Measurements from ENCODE around the gene COG4.
"Not testable (repeated sequence)": the region's sequence is repeated elsewhere in the genome, so short reads cannot be mapped to it uniquely, and the experiment has no call there.

The COG4 gene

GRCh38 chr16:70467608-70468007 is 55.7 kb downstream of the COG4 start:
- H3K36me3 Mint-ChIP-seq (ENCODE audit: low read depth) = peaks cover 3% of the 10 kb centered on the region
- no peaks in the 10 kb centered on the region for H3K9me3 Mint-ChIP-seq
- no peaks in the 10 kb centered on the region for H3K27me3 Mint-ChIP-seq (ENCODE audit: low read depth)
- no peaks in the 10 kb centered on the region for H3K4me1 Mint-ChIP-seq (ENCODE audit: low read depth)
- no peak for DNase-seq (ENCODE audit: low spot score)
- no peak overlapping the region for H3K4me3 Mint-ChIP-seq
- H3K27ac Mint-ChIP-seq = no peak overlapping the region

GRCh38 chr16:70467113-70467512 is 56.2 kb downstream of the COG4 start:
- no peaks in the 10 kb centered on the region for H3K27me3 Mint-ChIP-seq (ENCODE audit: low read depth)
- no peak overlapping the region for H3K27ac Mint-ChIP-seq
- no peak for DNase-seq (ENCODE audit: low spot score)
- H3K4me3 Mint-ChIP-seq = no peak overlapping the region
- H3K9me3 Mint-ChIP-seq = no peaks in the 10 kb centered on the region
- H3K4me1 Mint-ChIP-seq (ENCODE audit: low read depth) = no peaks in the 10 kb centered on the region
- H3K36me3 Mint-ChIP-seq (ENCODE audit: low read depth) = peaks cover 3% of the 10 kb centered on the region

- Mint-ChIP-seq H3K9me3 (no peaks in the 10 kb centered on the region), H3K4me1 (ENCODE audit: low read depth) (no peaks in the 10 kb centered on the region), H3K36me3 (ENCODE audit: low read depth) (peaks cover 3% of the 10 kb centered on the region)
Measured at GRCh38 chr16:70466805-70467076, 56.6 kb downstream of the COG4 start.

GRCh38 chr16:70465999-70466804 is 57.2 kb downstream of the COG4 start:
- no peak overlapping the region for H3K4me3 Mint-ChIP-seq
- H3K27me3 Mint-ChIP-seq (ENCODE audit: low read depth) = no peaks in the 10 kb centered on the region
- peaks cover 3% of the 10 kb centered on the region for H3K36me3 Mint-ChIP-seq (ENCODE audit: low read depth)
- no peak for DNase-seq (ENCODE audit: low spot score)
- H3K4me1 Mint-ChIP-seq (ENCODE audit: low read depth) = no peaks in the 10 kb centered on the region
- H3K27ac Mint-ChIP-seq = no peak overlapping the region
- H3K9me3 Mint-ChIP-seq = no peaks in the 10 kb centered on the region

More at GRCh38 chr16:70466805-70467076, 56.6 kb downstream of the COG4 start:
- Mint-ChIP-seq H3K27me3 (ENCODE audit: low read depth) (no peaks in the 10 kb centered on the region), H3K27ac (no peak overlapping the region), H3K4me3 (no peak overlapping the region)
- DNase-seq (ENCODE audit: low spot score) = no peak

- no peaks in the 10 kb centered on the region for H3K27me3 Mint-ChIP-seq (ENCODE audit: low read depth)
- no peaks in the 10 kb centered on the region for H3K4me1 Mint-ChIP-seq (ENCODE audit: low read depth)
- DNase-seq (ENCODE audit: low spot score) = no peak
- no peaks in the 10 kb centered on the region for H3K9me3 Mint-ChIP-seq
- no peak overlapping the region for H3K4me3 Mint-ChIP-seq
- H3K36me3 Mint-ChIP-seq (ENCODE audit: low read depth) = peaks cover 3% of the 10 kb centered on the region
- no peak overlapping the region for H3K27ac Mint-ChIP-seq
Measured at GRCh38 chr16:70463235-70463634, 60.1 kb downstream of the COG4 start.

- Mint-ChIP-seq H3K4me3 (no peak overlapping the region), H3K9me3 (no peaks in the 10 kb centered on the region), H3K4me1 (ENCODE audit: low read depth) (peaks cover 4% of the 10 kb centered on the region), H3K36me3 (ENCODE audit: low read depth) (peaks cover 3% of the 10 kb centered on the region), H3K27me3 (ENCODE audit: low read depth) (no peaks in the 10 kb centered on the region), H3K27ac (no peak overlapping the region)
- no peak for DNase-seq (ENCODE audit: low spot score)
Measured at GRCh38 chr16:70460737-70461261, 62.6 kb downstream of the COG4 start.

- DNase-seq (ENCODE audit: low spot score) = no peak
- Mint-ChIP-seq H3K4me1 (ENCODE audit: low read depth) (peaks cover 17% of the 10 kb centered on the region), H3K4me3 (no peak overlapping the region), H3K9me3 (no peaks in the 10 kb centered on the region), H3K27me3 (ENCODE audit: low read depth) (no peaks in the 10 kb centered on the region), H3K36me3 (ENCODE audit: low read depth) (no peaks in the 10 kb centered on the region), H3K27ac (no peak overlapping the region)
Measured at GRCh38 chr16:70457446-70458166, 65.7 kb downstream of the COG4 start.

GRCh38 chr16:70455910-70456309 is 67.4 kb downstream of the COG4 start:
- DNase-seq (ENCODE audit: low spot score) = no peak
- Mint-ChIP-seq H3K4me3 (peak overlapping the region; percentile 91), H3K27me3 (ENCODE audit: low read depth) (no peaks in the 10 kb centered on the region), H3K9me3 (no peaks in the 10 kb centered on the region), H3K4me1 (ENCODE audit: low read depth) (peaks cover 17% of the 10 kb centered on the region), H3K36me3 (ENCODE audit: low read depth) (no peaks in the 10 kb centered on the region), H3K27ac (no peak overlapping the region)

GRCh38 chr16:70454222-70455034 is 68.9 kb downstream of the COG4 start, which contains the start of gene FCSK:
TSS of gene FCSK (plus strand) at chr16:70454595. CDS start at chr16:70463191, 8,596 bp downstream.
- H3K36me3 Mint-ChIP-seq (ENCODE audit: low read depth) = no peaks in the 10 kb centered on the region
- H3K27me3 Mint-ChIP-seq (ENCODE audit: low read depth) = no peaks in the 10 kb centered on the region
- DNase-seq (ENCODE audit: low spot score) = peak; percentile 66
- peak within 1 kb of the TSS; percentile 74 for H3K27ac Mint-ChIP-seq
- H3K4me1 Mint-ChIP-seq (ENCODE audit: low read depth) = peaks cover 17% of the 10 kb centered on the region
- H3K9me3 Mint-ChIP-seq = no peaks in the 10 kb centered on the region
- H3K4me3 Mint-ChIP-seq = peak within 1 kb of the TSS; percentile 91

- Mint-ChIP-seq H3K27me3 (ENCODE audit: low read depth) (no peaks in the 10 kb centered on the region), H3K4me3 (peak overlapping the region; percentile 91), H3K9me3 (no peaks in the 10 kb centered on the region), H3K36me3 (ENCODE audit: low read depth) (no peaks in the 10 kb centered on the region), H3K4me1 (ENCODE audit: low read depth) (peaks cover 17% of the 10 kb centered on the region), H3K27ac (peak overlapping the region; percentile 74)
- DNase-seq (ENCODE audit: low spot score) = no peak
Measured at GRCh38 chr16:70453892-70454221, 69.5 kb downstream of the COG4 start.

- Mint-ChIP-seq H3K36me3 (ENCODE audit: low read depth) (no peaks in the 10 kb centered on the region), H3K4me1 (ENCODE audit: low read depth) (peaks cover 17% of the 10 kb centered on the region), H3K27ac (peak overlapping the region; percentile 74), H3K4me3 (peak overlapping the region; percentile 91), H3K9me3 (no peaks in the 10 kb centered on the region), H3K27me3 (ENCODE audit: low read depth) (no peaks in the 10 kb centered on the region)
- DNase-seq (ENCODE audit: low spot score) = no peak
Measured at GRCh38 chr16:70453117-70453891, 70.0 kb downstream of the COG4 start.

GRCh38 chr16:70451004-70451340 is 72.4 kb downstream of the COG4 start:
- not testable (repeated sequence) for H3K27ac Mint-ChIP-seq; DNase-seq (ENCODE audit: low spot score); H3K9me3 Mint-ChIP-seq; H3K4me3 Mint-ChIP-seq; H3K27me3 Mint-ChIP-seq (ENCODE audit: low read depth); H3K36me3 Mint-ChIP-seq (ENCODE audit: low read depth)
- H3K4me1 Mint-ChIP-seq (ENCODE audit: low read depth) = peaks cover 13% of the 10 kb centered on the region

- H3K36me3 Mint-ChIP-seq (ENCODE audit: low read depth); H3K4me3 Mint-ChIP-seq; H3K9me3 Mint-ChIP-seq; H3K27me3 Mint-ChIP-seq (ENCODE audit: low read depth); DNase-seq (ENCODE audit: low spot score): not testable (repeated sequence)
- peak overlapping the region; percentile 11 for H3K27ac Mint-ChIP-seq
- peaks cover 13% of the 10 kb centered on the region for H3K4me1 Mint-ChIP-seq (ENCODE audit: low read depth)
Measured at GRCh38 chr16:70450142-70451003, 73.0 kb downstream of the COG4 start.

Measured in T-helper 2 cell treated with Interferon-gamma antibody and Interleukin-4, amounts not matched to agents 5 μg/mL and 100 μg/mL, for 36 hours (primary cell).